GM12872 (cell line): ENCODE measurements around the gene GRAMD4.

Experiments used
- TF ChIP-seq, protein P1 (sequence below): IDR thresholded peaks from 3 replicates; pipeline ENCODE4 v1.5.1; 2011; ENCODE audit warnings: low read depth, mild to moderate bottlenecking, low read length, moderate library complexity; ENCODE audit not compliant: insufficient read depth

GRAMD4 gene

DNA sequence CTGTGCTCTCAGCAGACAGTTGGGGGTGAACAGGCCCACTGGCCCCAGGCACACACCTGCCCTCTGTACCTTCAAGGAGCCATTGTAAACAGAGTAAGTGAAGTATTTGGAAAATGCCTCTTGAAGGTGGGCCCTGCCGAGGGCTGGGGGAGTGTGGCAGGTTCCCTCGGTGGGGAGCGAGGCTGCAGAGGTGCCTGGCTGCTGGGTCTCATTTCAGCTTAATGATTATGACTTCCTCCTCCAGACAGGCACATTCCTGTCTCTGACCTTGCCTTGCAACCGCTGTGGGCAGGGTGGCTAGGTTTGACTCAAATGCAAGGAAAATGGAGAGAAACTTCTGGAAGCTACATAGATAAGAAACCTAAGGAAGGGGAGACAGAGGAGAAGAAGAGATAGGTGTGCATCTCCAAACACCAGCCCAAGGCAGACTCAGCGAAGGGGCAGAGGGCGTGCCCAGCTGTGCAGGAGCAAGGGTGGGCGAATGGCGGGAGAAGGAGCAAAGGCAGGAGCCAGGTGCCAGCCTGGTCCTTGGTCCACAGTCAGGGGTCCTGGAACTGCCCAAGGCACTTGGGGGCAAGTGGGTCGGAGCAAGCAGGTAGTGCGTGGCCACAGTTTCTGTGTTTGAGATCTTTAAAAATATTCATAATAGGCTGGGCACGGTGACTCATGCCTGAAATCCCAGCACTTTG, 14.0 kb downstream of the GRAMD4 start:
- TF ChIP-seq, protein P1, sequence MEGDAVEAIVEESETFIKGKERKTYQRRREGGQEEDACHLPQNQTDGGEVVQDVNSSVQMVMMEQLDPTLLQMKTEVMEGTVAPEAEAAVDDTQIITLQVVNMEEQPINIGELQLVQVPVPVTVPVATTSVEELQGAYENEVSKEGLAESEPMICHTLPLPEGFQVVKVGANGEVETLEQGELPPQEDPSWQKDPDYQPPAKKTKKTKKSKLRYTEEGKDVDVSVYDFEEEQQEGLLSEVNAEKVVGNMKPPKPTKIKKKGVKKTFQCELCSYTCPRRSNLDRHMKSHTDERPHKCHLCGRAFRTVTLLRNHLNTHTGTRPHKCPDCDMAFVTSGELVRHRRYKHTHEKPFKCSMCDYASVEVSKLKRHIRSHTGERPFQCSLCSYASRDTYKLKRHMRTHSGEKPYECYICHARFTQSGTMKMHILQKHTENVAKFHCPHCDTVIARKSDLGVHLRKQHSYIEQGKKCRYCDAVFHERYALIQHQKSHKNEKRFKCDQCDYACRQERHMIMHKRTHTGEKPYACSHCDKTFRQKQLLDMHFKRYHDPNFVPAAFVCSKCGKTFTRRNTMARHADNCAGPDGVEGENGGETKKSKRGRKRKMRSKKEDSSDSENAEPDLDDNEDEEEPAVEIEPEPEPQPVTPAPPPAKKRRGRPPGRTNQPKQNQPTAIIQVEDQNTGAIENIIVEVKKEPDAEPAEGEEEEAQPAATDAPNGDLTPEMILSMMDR, result no peak

DNA sequence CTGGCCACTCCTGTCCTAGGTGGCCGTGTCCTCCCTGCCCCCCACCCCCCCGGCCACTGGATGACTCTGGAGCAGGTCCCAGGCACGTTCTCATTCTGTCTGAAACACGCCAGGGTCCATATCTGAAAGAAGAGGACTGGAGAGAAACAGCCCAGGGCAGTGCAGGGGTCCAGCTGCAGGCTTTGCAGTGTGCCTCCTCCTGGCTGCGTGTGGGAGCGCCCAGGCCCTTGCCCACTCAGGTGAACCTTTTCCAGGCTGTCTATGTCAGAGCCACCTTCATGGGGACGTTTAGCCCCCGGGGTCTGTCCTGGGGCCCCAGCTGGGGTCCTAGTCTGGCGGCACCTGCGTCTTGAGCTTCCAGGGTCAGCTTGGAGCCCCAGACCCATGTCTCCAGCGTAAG, 15.6 kb downstream of the GRAMD4 start:
- TF ChIP-seq, protein P1, result 0 out of 3 replicates have a peak, but pooled peaks have one; percentile 10

DNA sequence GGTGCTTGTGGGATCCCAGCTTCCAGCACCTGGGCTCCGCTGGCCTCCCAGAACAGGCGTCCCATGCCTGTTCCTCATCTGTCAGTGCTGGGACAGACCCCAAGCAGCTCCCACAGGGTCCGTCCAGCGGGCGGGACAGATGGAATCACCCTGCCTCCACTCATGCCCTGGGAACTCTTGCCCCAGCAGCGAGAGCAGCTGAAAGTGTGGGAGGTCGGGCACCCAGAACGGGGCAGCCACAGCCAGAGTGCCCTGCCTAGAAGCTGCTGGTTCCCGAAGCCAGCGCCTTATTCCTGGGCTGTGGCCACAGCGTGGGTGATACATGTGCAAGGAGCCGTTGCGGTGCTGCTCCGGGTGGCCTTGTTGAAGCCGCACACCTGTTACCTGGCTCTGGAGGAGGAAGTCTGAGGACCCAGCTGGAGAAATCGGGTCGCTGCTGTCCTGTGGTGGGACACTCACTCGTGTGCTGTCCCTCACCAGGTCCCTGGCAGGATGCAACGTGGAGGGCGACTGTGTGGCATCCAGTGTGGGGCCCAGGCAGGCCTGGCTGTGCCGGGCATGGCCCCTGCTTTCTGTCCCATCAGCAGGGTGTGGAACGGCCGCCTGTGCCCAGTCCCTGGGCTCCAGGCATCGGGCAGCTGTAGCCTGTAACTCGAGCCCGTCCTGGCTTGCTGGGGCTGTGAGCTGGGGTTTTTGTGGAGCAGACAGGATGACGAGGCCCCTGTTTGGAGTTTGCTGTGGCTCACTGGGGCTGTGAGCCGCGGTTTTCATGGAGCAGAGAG, 16.2 kb downstream of the GRAMD4 start:
- TF ChIP-seq, protein P1, result no peak

- TF ChIP-seq, protein P1, result no peak
Observed at GRCh38 chr22:46637711-46638600, 17.8 kb downstream of the GRAMD4 start.

- TF ChIP-seq, protein P1, result no peak
Observed at GRCh38 chr22:46638601-46639431, 18.6 kb downstream of the GRAMD4 start.

DNA sequence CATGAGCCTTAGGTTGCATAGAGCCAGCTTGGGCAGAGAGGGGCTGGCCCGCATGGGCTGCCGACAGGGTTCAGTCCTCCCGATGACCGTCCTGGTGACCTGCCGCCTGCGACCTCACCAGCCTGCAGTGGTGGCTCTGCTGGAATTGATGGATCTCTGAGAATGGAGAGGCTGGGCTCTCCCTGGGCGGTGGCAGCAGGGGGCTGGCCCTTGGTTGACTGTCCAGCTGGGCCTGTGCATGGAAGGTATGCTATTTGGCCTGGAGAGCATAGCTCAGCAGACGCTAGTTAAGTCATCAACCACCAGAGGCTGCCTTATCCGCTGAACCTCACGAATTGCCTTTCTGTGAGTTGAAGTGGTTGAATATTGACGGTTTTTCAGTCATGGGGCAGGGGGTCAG, 19.7 kb downstream of the GRAMD4 start:
- TF ChIP-seq, protein P1, result no peak
